LNCAP (cell line): ENCODE measurements around the gene TEX261.

Experiments used
- CTCF ChIP-seq: fragments of 450-650 bp; IDR thresholded peaks from 2 replicates; pipeline ENCODE4 v1.5.1; 2017; ENCODE audit warnings: mild to moderate bottlenecking

The TEX261 gene

GRCh38 chr2:70988726-70989648, 5.7 kb downstream of the TEX261 start:
- no peak for TF ChIP-seq CTCF

- no peak for TF ChIP-seq CTCF
Measured at GRCh38 chr2:70988151-70988550, 6.5 kb downstream of the TEX261 start.

- TF ChIP-seq CTCF, result no peak
Measured at GRCh38 chr2:70987386-70987785, 7.3 kb downstream of the TEX261 start.

GRCh38 chr2:70986499-70987189, 8.0 kb downstream of the TEX261 start:
- TF ChIP-seq CTCF, result no peak

GRCh38 chr2:70985956-70986355, 8.7 kb downstream of the TEX261 start:
- no peak for TF ChIP-seq CTCF

- TF ChIP-seq CTCF, result no peak
Measured at GRCh38 chr2:70985283-70985688, 9.4 kb downstream of the TEX261 start.

GRCh38 chr2:70984576-70985282, 9.9 kb downstream of the TEX261 start:
- TF ChIP-seq CTCF, result peak; percentile 18; the same call in 1 of the 2 replicates
